ENCODE data around the gene FBXW7. TPM values are rescaled to one million over a fixed set of nuclear protein-coding genes. Genes with fewer than 3 reads are reported as not detected.

The FBXW7 gene
- total and polyA plus RNA-seq, 2 experiments from 2014 or later: 16.2 to 43.5 TPM

DNA sequence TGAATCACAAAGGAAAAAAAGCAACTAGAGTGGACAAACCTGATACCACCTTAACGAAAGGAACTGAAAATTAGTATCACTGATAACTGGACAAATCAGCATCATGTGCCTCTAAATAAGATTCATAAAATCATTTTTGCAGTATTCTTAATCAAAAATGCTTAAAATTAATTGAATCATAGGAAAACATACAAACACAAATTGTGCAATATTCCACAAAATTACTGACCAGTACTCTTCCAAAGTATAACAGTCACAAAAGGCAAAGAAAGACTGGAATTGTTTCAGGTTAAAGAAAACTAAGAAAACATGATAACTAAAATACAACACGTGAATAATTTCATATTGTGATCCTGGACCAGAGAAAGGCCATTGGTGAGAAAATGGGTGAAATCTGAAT lies 27.1 kb downstream of the FBXW7 start:
- no peaks in the 10 kb centered on the region for H3K4me1 ChIP-seq (ENCODE audit: insufficient read depth)
- no peak overlapping the region for H3K4me2 ChIP-seq
- no peaks in the 10 kb centered on the region for H3K9me3 ChIP-seq (ENCODE audit: low read depth)
- H3K9me2 ChIP-seq (replicated peaks; ENCODE audit: insufficient read depth): no peaks in the 10 kb centered on the region
- no peak overlapping the region for H3K27ac ChIP-seq
- peaks cover 4% of the 10 kb centered on the region for H4K20me1 ChIP-seq (ENCODE audit: insufficient read depth, poor library complexity, severe bottlenecking)
- peaks cover 79% of the 10 kb centered on the region for H3K79me2 ChIP-seq
- no peak overlapping the region for H2AFZ ChIP-seq
- no peak overlapping the region for H3K4me3 ChIP-seq
- 100% methylated on average over 2 of the region's 2 CpGs for WGBS (ENCODE audit: low lambda C conversion rate, missing lambda C conversion rate)
- no peak for DNase-seq (ENCODE audit: low spot score)
- H3K27me3 ChIP-seq: no peaks in the 10 kb centered on the region
- H3K36me3 ChIP-seq (replicated peaks; ENCODE audit: insufficient read depth, low read depth): no peaks in the 10 kb centered on the region
- TF ChIP-seq, protein P1, sequence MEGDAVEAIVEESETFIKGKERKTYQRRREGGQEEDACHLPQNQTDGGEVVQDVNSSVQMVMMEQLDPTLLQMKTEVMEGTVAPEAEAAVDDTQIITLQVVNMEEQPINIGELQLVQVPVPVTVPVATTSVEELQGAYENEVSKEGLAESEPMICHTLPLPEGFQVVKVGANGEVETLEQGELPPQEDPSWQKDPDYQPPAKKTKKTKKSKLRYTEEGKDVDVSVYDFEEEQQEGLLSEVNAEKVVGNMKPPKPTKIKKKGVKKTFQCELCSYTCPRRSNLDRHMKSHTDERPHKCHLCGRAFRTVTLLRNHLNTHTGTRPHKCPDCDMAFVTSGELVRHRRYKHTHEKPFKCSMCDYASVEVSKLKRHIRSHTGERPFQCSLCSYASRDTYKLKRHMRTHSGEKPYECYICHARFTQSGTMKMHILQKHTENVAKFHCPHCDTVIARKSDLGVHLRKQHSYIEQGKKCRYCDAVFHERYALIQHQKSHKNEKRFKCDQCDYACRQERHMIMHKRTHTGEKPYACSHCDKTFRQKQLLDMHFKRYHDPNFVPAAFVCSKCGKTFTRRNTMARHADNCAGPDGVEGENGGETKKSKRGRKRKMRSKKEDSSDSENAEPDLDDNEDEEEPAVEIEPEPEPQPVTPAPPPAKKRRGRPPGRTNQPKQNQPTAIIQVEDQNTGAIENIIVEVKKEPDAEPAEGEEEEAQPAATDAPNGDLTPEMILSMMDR (IDR thresholded peaks at IDR 0.05; ENCODE audit: poor library complexity): no peak
- no peak for TF ChIP-seq EZH2 (IDR thresholded peaks at IDR 0.05; ENCODE audit: borderline replicate concordance)
- no peak for TF ChIP-seq EZH2phosphoT487 (IDR thresholded peaks at IDR 0.05; ENCODE audit: low read depth, severe bottlenecking, unreplicated experiment)

GRCh38 chr4:152508386-152508785 lies 27.5 kb downstream of the FBXW7 start:
- no peak overlapping the region for H3K4me2 ChIP-seq
- H2AFZ ChIP-seq: no peak overlapping the region
- H3K27ac ChIP-seq: no peak overlapping the region
- H3K27me3 ChIP-seq: no peaks in the 10 kb centered on the region
- H3K4me3 ChIP-seq: no peak overlapping the region
- no peaks in the 10 kb centered on the region for H3K9me3 ChIP-seq (ENCODE audit: low read depth)
- H3K36me3 ChIP-seq (replicated peaks; ENCODE audit: insufficient read depth, low read depth): no peaks in the 10 kb centered on the region
- TF ChIP-seq EZH2phosphoT487 (IDR thresholded peaks at IDR 0.05; ENCODE audit: low read depth, severe bottlenecking, unreplicated experiment) (no peak), EZH2 (IDR thresholded peaks at IDR 0.05; ENCODE audit: borderline replicate concordance) (no peak)
- TF ChIP-seq, protein P1 (IDR thresholded peaks at IDR 0.05; ENCODE audit: poor library complexity): no peak
- no peaks in the 10 kb centered on the region for H3K4me1 ChIP-seq (ENCODE audit: insufficient read depth)
- WGBS (ENCODE audit: low lambda C conversion rate, missing lambda C conversion rate): 96% methylated on average over 4 of the region's 4 CpGs
- peaks cover 4% of the 10 kb centered on the region for H4K20me1 ChIP-seq (ENCODE audit: insufficient read depth, poor library complexity, severe bottlenecking)
- peaks cover 79% of the 10 kb centered on the region for H3K79me2 ChIP-seq
- H3K9me2 ChIP-seq (replicated peaks; ENCODE audit: insufficient read depth): no peaks in the 10 kb centered on the region
- no peak for DNase-seq (ENCODE audit: low spot score)

DNA sequence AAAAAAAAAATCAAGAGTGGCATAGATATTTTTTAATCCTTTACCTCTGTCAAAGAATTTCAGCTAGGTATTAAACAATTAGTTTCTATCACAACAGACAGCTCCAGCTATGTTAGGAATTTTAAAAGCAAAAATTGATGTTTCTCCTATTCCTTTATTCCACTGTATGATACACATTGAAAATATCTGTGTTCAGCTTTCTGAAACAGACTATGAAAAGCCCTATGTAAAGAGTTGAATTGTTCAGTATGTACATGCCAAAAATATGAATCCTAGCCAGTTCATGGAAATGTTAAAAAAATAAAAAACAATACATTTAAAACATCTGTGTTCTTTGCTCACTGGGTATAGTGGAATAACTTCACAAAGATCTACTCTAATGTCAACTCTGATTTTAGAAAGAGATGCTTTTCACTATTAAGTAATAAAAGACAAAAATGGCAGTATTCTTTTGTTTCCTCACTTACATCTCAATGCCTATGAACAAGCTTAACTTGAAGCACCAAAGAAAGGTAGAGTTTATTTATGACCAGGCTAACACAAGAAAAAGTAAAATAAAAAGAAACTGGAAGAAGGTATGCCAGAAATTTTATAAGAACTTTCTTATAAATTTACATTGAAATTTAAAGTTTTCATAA lies 32.1 kb downstream of the FBXW7 start:
- Histone ChIP-seq H3K27ac (no peak overlapping the region), H4K20me1 (ENCODE audit: insufficient read depth, poor library complexity, severe bottlenecking) (no peaks in the 10 kb centered on the region), H3K79me2 (peaks cover 67% of the 10 kb centered on the region), H3K4me1 (ENCODE audit: insufficient read depth) (no peaks in the 10 kb centered on the region), H3K4me3 (no peak overlapping the region), H3K27me3 (no peaks in the 10 kb centered on the region), H2AFZ (no peak overlapping the region), H3K9me2 (replicated peaks; ENCODE audit: insufficient read depth) (no peaks in the 10 kb centered on the region), H3K9me3 (ENCODE audit: low read depth) (no peaks in the 10 kb centered on the region), H3K36me3 (replicated peaks; ENCODE audit: insufficient read depth, low read depth) (no peaks in the 10 kb centered on the region), H3K4me2 (no peak overlapping the region)
- no peak for TF ChIP-seq EZH2phosphoT487 (IDR thresholded peaks at IDR 0.05; ENCODE audit: low read depth, severe bottlenecking, unreplicated experiment)
- TF ChIP-seq EZH2 (IDR thresholded peaks at IDR 0.05; ENCODE audit: borderline replicate concordance): no peak
- TF ChIP-seq, protein P1 (IDR thresholded peaks at IDR 0.05; ENCODE audit: poor library complexity): no peak
- no peak for DNase-seq (ENCODE audit: low spot score)

Data from hepatocyte (in vitro differentiated cells).